Stimulated activated CD4-positive, alpha-beta T cell treated with anti-CD3 and anti-CD28 coated beads, Interleukin-4, amount 100 ng/mL, for 1 hour (primary cell): ENCODE data around the gene MAP3K20.

ENCODE experiments used
- DNase-seq: peaks from one replicate; pipeline ENCODE4 v3.0.0-alpha.2; 2020

The MAP3K20 gene

DNA sequence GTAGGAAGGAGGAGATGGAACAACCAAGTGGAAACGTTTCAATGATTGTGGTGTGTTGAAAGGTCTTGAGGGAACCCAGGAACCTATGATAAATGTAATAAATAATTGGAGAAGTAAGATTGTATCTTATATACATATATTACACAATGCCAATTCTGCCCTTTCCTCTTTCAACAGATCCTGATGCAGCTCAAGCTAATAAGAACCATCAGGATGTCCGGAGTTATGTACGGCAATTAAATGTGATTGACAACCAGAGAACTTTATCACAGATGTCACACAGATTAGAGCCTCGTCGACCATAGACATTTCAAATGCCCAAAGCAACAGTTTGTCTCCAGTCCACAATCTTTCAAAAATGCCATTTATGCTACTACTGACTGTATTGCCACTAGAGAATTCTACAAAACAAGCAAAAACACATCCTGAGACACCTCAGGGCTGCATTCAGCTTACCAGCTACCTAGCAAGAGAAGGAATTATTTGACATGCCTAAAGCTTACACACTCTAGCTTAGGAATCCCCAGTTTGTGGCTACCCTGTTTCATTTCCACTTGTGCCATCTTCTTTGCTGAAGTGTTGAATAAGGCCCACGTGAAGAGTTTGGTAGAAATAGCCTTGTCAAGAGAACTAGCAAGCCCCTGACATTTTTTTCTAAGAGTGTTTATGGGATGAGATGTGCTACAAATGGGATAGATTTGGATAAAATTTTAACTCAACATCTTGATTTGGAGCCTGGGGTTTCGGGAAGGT lies 24.0 kb upstream of the MAP3K20 start:
- DNase-seq = no peak

DNA sequence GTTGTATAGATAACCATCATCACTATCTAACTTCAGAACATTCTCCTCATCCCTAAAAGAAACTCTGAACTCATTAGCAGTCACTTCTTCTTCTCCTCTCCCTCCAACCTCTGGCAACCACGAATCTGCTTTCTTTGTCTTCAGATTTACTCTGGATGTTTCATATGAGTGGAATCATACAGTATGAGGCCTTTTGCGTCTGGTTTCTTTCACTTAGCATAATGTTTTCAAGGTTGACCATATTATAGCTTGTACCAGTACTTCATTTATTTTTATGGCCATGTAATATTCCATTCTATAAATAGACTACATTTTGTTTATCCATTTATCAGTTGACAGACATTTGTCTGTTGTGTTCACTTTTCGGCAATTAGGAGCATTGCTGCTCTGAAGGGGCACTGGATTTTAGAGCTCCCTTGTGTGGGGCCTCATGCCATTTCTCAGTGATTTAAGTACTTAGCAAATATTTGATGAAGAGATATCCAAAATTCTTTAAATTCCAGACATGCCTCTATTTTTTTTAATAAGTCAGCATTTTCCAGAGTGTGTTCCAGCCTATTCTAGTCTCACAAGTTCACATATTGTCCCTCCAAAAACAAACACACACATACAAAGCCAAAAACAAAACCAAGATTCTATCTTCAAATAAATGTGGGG lies 22.5 kb upstream of the MAP3K20 start:
- DNase-seq = no peak

DNA sequence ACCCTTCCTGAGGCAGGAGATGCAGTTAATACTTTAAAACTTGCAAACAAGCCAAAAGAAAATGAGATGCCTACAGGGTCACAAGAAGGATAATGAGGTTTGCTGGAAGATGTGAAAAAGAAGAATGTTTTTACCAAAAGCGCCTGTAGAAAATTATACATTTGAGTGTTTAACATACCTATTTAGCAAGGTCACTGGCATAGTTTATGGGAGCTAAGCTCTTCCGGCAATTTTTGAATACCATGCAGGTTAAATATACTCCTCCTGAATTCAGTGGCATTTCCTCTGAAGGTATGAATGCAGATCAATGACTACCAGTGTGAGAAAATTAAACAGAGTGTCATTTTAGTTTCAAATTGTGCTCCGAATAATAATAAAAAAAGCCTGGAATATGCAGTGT lies 21.2 kb upstream of the MAP3K20 start:
- no peak for DNase-seq

DNA sequence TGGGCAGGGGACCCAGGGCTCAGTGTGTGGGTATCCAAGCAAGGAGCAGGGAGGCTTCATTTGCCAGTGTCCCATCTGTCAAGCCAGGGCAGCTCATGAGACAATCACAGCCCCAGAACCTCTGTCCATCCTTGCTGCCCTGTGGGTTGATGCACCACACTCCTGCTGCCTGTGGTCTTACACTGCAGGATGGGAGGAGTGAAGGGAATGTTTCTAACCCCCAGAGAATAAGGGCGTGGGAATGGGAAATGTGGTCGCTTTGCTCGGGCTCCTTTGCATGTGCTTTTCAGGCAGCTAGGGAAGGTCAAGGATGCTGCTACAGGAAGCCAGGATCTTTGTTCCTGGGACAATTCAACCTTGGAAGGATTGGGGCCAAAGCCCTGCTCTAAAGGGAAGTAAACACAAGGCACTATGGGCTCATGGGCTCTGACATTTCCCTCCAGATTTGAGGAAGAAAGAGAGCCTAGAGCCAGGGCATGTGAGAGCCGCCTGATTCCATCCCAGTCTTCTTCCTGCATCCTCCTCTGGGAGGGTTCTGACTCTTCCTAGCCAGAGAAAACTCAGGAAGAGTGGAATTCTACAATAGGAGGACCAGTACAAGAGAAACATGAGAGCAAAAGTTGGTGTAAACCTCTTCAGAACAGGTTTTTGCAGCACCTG lies 18.8 kb upstream of the MAP3K20 start:
- no peak for DNase-seq

DNA sequence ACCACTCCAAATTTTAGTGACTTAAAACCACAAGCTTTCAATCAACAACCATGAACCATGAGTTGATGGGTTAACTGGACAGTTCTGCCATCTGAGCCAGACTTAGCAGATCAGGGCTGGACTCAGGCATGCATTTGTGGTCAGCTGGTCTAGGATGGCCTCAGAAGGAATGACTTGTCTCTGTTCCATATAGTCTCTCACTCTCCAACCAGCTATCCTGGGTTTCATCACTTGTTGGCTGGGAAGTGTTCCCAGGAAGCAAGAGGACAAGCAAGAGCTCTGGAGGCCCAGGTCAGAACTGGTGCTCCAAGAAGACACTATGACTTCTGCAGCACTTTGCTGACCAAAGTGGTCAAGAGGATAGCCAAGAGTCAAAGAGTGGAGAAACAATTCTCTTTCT lies 17.5 kb upstream of the MAP3K20 start:
- DNase-seq = no peak

DNA sequence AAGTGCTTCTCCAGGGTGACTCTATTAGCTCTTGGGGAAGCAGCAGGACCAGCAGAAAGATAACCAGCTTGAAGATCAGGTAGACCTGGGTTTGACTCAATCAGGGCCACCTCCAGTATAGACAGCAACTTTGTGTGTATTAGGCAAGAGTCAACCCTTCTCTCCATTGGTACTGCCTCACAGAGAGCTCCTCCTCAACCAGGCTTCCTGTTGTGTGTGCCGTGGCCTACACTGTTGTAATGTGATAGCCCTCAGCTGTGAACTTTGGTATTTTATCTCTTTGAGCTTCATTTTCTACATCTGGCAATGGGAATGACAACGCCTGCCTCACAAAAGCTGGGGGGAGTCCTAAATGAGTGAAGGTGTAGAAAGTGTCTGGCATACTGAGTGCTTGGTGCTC lies 17.0 kb upstream of the MAP3K20 start:
- DNase-seq = no peak

DNA sequence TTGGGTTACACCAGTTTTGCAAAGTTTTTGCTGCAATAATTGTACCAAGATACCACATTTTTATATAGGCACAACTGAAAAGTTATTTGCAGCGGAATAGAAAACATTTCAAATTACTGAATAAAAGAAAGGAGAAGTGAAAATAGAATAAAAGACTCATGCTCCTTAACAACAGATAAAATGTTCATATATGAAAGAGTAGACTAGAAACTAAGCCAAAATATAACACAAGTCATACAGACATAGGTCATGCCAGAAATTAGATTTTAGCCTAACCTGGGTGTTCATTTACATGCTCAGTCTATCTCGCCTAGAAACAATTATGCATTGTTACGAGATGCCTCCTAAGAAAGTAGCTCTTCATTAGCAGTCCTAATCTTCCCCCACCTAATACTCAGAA lies 16.4 kb upstream of the MAP3K20 start:
- DNase-seq = no peak

DNA sequence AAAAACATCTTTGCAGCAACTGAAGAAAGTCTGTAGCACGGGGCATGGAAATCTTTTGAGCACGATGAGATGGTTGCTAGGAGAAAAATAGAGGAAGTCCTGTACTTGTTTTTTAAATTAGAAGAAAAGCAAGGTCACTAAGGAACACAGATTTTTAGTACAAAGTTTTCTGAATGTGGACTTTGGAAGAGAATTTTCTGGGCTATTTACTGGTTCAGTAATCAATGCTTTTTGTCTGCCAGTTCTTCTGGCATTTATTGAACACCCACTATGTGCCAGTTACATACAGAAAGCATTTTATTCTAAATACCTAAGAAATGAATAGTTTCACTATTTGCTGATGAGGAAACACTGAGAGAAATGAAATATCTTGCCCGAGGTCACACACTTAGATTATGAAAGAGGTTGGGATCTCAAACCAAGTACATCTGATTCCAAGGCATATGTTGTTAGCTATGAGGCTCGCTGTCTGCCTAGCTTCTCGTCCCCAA lies 15.6 kb upstream of the MAP3K20 start:
- no peak for DNase-seq

DNA sequence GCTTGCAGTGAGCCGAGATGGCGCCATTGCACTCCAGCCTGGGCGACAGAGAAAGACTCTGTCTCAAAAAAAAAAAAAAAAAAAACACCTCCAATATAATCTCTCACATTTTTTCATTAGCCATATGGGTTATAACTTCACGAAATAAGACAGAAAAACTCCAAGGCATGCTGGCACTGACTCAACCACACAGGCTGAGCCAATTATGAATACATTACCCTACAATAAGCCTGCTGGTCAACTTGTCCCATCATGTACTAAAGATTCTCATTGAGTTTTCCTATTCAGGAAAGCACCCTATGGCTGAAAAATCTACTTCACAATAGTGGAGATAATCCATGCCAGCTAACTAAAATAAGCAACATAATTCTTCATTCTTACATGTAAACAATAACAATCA lies 12.8 kb upstream of the MAP3K20 start:
- DNase-seq = no peak

DNA sequence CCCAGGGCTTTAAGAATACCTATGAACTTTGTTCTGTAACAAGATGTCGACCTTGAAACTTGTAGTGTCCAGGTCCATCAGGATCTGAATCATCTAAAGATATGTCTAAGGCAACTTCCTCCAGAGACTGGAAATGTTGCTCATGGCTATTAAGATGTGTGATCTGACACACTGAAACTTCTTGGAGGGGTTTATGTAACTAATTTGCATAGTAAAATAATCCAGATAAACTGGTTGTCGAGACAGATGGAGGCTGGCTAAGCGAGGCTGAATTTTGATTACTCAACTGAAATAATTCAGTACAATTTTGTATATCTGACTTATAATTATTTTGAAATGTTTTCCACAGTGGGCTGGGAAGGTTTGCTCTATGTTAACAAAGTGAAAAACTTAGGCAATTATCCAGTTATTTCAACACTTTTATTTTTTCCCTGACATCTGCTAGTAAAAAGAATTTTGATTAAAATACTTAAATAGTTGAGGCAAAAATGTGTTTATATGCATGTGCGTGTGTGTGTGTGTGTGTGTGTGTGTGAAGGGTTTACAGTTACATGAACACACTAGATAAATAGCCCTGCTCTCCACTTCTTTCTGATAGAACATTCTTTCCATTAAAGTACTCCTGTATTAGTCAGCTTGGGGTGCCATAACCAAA lies 11.4 kb upstream of the MAP3K20 start:
- DNase-seq = no peak

DNA sequence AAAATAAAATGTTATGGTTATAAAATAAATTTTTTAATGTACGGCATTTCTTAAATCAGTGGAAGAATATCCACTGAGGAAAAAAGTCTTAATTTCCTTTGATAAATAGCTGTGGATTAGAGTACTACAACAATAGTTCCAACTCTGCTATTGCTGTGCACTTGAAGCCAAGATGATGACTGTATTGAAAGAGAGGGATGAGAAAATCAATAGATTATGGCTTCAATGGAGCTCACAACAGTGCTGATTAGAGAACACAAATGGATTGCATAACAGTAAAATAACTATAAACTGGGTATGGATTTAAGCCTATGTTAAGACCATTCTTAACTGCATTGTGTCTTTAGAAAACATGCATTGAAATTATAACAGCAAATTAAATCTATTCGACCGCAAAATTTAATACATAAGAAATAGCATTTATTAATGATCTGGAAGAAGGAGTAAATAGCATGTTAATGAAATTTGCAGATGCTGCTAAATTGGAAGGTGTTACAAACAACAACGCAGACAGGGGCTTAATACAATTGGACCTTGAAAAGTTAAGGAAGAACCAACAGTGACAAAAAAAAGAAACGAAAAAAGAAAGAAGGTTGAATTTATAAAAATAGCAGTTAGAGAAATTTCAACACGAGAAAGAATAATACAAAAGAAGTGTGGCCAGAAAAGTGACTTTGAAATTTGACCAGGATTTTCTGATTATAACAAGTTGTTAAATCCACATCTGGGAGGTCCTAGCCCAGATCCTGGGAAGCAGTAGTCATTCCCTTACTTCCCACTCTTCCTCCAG lies 8.6 kb upstream of the MAP3K20 start:
- DNase-seq = no peak

DNA sequence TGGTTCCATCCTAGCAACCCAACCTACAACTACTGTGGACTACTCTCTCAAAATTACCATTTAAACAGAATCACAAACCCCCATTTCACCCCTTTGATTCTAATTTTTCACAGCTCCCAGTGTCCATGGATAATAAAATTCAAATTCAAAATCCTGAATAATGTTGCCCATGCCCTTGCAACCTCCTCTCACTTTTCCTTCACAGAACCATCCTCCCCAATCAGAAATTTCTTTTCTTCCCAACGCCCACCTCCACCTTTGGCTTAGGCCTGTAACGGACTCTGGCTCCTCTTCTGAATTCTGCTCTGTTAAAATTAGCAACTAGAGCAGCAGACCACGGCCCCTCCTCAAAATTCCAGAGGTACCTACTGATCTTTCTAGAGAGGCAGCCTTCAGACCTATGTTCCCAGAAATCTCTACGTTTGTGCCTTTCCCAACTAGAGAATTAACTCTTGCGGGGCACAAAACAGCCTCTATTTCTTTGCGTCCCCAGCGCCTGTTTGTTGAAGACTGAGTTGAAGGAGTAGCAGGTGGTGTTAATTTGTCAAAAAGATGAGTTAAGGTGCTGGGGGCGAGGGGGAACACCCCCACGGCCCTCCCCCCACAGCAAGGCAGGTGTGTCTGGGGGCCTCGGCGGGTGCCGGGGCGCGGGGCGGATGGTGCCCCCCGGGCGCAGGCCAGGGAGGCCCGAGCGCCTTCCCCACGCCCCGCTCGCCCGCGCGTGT lies 428 bp upstream of the MAP3K20 start:
- no peak for DNase-seq

DNA sequence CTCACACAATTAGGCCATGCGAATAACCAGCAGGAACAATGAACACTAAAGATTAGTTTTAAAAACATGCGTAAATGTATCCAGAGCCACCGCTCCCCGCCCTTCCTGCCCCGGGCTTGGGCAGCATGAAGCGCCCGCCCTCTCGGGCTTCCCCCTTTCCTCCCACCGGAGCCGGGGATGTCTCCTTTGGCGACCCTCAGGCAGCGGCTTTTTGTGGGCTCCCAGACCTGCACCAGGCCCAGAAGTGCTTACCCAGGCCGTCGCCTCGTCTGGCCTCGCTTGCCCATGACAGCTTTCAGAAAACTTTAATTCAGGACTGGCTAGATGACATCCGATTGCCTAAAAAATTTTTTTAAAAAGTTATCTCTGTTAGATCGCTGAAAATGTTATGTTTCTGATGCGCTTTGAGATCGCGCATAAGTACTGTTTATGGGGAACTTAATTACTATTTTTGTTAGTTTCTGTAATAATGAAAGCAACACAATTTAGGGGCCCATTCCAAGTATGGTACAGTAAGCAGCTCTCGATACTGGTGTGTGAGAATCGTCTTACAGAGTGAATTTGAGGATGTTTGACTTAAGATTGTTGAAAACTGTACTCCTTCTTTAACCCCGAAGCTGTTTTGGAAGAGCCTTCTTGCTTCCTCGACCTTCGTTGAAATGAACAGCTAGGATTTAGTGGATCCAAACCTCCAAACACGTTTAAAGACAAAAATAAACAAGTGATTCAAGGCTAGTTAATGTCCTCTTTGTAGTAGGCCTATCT lies 1.1 kb downstream of the MAP3K20 start:
- DNase-seq = peak; percentile 12

DNA sequence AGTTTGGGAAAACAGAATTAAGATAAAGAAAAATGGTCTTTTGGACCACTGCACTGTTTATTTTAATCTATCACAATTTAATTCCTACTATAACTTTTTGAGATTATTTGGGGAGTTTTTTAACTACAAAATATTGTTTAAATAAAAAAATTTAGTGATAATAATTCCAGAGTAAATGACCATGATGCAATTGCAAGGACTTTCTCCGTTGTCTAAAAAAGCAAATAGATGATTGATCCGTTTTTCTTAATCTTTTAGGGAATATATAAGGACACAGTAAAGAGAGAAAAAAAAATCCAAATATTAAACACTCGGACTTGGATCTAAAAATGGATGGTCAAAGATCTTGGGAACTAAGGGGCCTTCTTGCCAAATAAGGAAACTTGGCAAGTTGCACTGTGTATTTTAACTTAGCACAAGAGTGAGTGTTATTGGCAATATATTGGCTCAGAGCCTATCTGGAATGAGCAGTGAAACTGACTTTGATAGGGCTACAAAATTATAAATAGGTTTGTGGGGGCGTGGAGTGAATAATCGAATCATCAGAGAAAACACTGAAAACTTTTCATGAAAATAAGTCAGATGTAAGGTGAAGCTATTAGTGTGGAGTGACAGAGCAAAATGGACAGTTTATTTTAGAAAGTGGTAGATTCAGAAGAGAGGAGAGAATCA lies 2.0 kb downstream of the MAP3K20 start:
- DNase-seq = no peak

DNA sequence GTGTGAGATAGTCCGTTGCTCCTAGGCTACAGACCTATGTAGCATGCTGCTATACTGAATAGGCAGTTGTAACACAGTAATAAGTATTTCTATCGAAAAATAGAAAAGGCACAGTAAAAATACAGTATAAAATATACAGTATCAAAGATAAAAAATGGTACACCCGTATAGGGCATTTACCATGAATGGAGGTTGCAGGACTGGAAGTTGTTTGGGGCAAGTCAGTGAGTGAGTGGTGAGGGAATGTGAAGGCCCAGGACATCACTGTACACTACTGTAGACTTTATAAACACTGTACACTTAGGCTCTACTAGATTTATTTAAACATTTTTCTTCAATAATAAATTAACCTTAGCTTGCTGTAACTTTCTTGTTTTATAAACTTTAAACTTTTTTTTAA lies 3.5 kb downstream of the MAP3K20 start:
- no peak for DNase-seq

DNA sequence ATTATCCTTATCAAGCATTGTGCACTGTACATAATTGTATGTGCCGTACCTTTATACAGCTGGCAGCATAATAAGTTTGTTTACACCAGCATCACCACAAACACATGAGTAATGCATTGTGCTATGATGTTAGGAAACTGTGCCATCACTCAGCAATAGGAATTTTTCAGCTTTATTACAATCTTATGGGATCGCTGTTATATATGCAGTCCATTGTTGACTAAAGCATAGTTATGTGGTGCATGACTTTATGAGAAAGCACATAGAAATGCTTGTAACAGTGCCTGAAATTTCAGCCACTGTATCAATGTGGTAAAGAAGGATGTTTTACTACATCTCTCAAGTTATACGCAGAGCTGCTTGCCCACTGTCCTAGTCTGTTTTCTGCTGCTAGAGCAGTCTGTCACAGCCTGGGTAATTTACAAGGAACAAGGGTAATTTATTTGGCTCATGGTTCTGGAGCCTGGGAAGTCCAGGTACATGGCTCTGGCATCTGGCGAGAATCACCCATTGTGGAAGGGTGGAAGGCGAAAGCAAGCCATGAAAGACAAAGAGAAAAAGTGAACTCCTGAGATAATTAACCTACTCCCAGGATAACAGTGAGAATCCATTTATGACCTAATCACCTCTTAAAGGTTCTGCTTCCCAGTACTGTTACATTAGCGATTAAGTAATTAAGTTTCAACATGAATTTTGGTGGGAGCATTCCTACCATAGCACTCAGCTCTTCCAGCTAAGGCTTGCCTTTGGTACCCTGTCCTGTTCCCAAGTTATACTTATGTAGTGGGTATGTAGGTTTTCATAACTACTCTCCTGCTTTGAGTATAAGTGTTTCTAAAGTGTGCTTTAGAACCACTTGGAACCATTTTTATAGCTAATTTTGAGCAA lies 4.6 kb downstream of the MAP3K20 start:
- DNase-seq = no peak

DNA sequence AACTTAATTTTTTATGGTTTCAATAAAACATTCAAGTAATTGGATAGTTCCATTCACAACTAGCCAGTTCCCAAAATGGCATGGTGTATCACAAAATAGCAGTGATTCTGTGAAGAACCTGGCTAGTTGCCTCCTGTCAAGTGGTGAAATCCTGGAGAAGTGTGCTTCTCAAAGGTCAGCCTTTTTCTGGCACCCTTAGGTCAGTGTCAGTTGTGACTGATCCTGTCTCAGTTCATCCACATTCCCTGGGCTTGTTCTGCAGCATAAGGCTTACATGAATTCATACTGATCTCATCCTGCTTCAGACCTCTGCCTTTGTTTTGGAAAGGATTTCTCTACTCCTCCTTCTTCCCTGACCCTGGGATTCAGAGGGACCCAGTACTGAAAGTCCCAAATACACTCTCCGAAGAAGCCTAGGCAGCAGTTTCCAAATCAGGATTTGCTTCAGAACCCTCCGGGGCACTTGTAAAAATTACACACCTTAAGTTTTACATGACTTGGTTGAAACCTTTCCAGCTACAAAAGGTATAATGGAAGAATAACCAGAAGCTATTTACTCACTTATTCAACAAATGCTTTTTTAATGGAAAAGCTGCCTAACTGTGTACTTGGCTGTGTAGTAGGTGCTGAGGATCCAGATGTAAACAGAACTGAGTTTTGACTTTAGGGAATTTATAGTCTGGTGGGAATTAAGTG lies 11.0 kb downstream of the MAP3K20 start:
- no peak for DNase-seq

DNA sequence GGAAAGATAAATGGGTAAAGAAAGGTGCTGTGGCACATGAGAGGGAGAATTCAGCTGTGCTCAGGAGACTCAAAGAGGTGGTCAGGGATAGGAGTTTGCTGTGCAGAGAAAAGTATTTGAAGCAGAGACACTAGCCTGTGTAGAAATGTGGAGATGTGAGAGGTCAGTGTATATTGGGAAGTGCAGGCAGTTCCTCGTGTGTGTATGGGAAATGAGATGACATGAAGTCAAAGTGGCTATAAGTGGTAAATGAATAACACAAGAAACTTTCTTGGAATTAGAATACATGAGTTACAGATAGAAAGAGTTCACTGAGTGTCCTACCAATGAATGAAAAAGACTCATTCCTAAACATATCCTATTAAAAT lies 11.6 kb downstream of the MAP3K20 start:
- no peak for DNase-seq
